Osteocyte (in vitro differentiated cells): Measurements from ENCODE around the gene ATP6V1A. TPM values are rescaled to one million over a fixed set of nuclear protein-coding genes. Genes with fewer than 3 reads are reported as not detected.
A peak's percentile ranks its signal among the peaks of the same experiment; 100 is the strongest.

ENCODE experiments used
- DNase-seq: peaks from one replicate; pipeline ENCODE4 v3.0.0; 2021; ENCODE audit warnings: mixed read lengths; ENCODE audit not compliant: unreplicated experiment; ENCODE audit errors: extremely low spot score
- H3K27ac Mint-ChIP-seq: one replicate; pipeline ENCODE4 v1.8.0; 2021; ENCODE audit warnings: mild to moderate bottlenecking, mixed read lengths; ENCODE audit not compliant: unreplicated experiment
- H3K27me3 Mint-ChIP-seq: one replicate; pipeline ENCODE4 v1.8.0; 2021; ENCODE audit warnings: mixed read lengths; ENCODE audit not compliant: unreplicated experiment
- H3K36me3 Mint-ChIP-seq: one replicate; pipeline ENCODE4 v1.8.0; 2021; ENCODE audit warnings: mixed read lengths; ENCODE audit not compliant: unreplicated experiment
- H3K4me1 Mint-ChIP-seq: one replicate; pipeline ENCODE4 v1.8.0; 2021; ENCODE audit warnings: mixed read lengths; ENCODE audit not compliant: unreplicated experiment
- H3K4me3 Mint-ChIP-seq: one replicate; pipeline ENCODE4 v1.8.0; 2021; ENCODE audit warnings: mild to moderate bottlenecking, moderate library complexity, mixed read lengths; ENCODE audit not compliant: unreplicated experiment
- H3K9me3 Mint-ChIP-seq: one replicate; pipeline ENCODE4 v1.8.0; 2021; ENCODE audit warnings: mixed read lengths; ENCODE audit not compliant: unreplicated experiment
- CTCF ChIP-seq: fragments of 200-600 bp; sonication (generic); IDR thresholded peaks from 2 replicates; pipeline ENCODE4 v1.5.0; 2021; ENCODE audit warnings: antibody characterized with exemption, mild to moderate bottlenecking, moderate library complexity
- total RNA-seq: library from RNA; stranded (reverse); gene quantifications from 2 replicates; pipeline ENCODE4 v1.2.1, GENCODE V29; 2021

ATP6V1A gene
- total RNA-seq, 1 donor from 2014 or later, result 84.7 TPM

GRCh38 chr3:113783980-113784379, 37.1 kb downstream of the ATP6V1A start:
- TF ChIP-seq CTCF, result no peak
- peak overlapping the region; percentile 99 for H3K27ac Mint-ChIP-seq

DNA sequence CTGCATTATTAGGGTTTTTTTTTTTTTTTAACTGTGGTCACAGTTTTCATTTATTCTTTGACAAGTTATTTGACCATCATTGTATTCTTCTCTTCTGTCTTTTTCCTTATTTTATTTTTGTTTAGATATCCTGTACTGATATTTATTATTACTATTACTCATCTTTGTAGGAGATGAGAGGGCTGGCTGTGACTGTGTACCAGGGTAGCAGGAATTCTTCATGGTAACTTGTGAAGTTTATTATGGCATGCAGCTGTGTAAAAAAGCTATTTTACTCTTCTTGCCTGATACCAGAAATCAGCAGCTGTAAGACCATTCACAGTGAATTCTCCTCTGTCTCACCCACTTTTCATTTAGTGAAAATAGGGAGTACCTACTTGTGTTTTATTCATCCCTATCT, 44.5 kb downstream of the ATP6V1A start:
- no peak for TF ChIP-seq CTCF
- H3K36me3 Mint-ChIP-seq, result peaks cover 34% of the 10 kb centered on the region
- no peak overlapping the region for H3K4me3 Mint-ChIP-seq
- H3K27me3 Mint-ChIP-seq, result no peaks in the 10 kb centered on the region
- DNase-seq, result no peak
- peaks cover 2% of the 10 kb centered on the region for H3K4me1 Mint-ChIP-seq
- no peak overlapping the region for H3K27ac Mint-ChIP-seq
- H3K9me3 Mint-ChIP-seq, result no peaks in the 10 kb centered on the region

More at GRCh38 chr3:113783980-113784379, 37.1 kb downstream of the ATP6V1A start:
- Mint-ChIP-seq H3K27me3 (no peaks in the 10 kb centered on the region), H3K36me3 (peaks cover 20% of the 10 kb centered on the region), H3K9me3 (no peaks in the 10 kb centered on the region), H3K4me1 (peaks cover 16% of the 10 kb centered on the region), H3K4me3 (peak overlapping the region; percentile 43)
- no peak for DNase-seq

DNA sequence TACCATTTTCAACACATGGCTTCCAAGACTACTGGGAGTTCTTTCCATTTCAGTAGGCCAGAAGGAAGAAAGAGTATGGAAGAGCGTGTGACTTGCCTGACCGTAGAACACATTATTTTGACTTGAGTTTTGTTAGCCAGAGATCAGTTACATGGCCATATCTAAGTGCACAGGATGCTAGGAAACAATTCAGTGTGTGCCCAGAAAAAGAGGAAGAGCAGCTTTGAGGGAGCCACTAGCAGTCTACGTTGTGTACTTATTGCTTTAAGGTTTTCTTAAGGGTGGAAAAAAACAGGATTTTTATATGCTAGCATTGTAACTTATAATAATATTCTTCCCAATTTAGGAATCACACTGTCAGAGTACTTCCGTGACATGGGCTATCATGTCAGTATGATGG, 47.7 kb downstream of the ATP6V1A start:
- DNase-seq, result no peak
- Mint-ChIP-seq H3K27me3 (no peaks in the 10 kb centered on the region), H3K36me3 (peaks cover 34% of the 10 kb centered on the region), H3K9me3 (no peaks in the 10 kb centered on the region), H3K4me3 (no peak overlapping the region), H3K27ac (no peak overlapping the region), H3K4me1 (peaks cover under 1% of the 10 kb centered on the region)
- TF ChIP-seq CTCF, result no peak

- Mint-ChIP-seq H3K27ac (no peak overlapping the region), H3K4me3 (no peak overlapping the region)
Observed at GRCh38 chr3:113795693-113796092, 48.9 kb downstream of the ATP6V1A start.

GRCh38 chr3:113802795-113803455, 56.1 kb downstream of the ATP6V1A start:
- Mint-ChIP-seq H3K36me3 (peaks cover 53% of the 10 kb centered on the region), H3K4me1 (no peaks in the 10 kb centered on the region), H3K27me3 (no peaks in the 10 kb centered on the region), H3K27ac (no peak overlapping the region), H3K9me3 (no peaks in the 10 kb centered on the region), H3K4me3 (no peak overlapping the region)
- no peak for TF ChIP-seq CTCF
- no peak for DNase-seq

More at GRCh38 chr3:113795693-113796092, 48.9 kb downstream of the ATP6V1A start:
- no peak for DNase-seq
- Mint-ChIP-seq H3K4me1 (no peaks in the 10 kb centered on the region), H3K36me3 (peaks cover 34% of the 10 kb centered on the region), H3K9me3 (no peaks in the 10 kb centered on the region), H3K27me3 (no peaks in the 10 kb centered on the region)
- TF ChIP-seq CTCF, result no peak
